Esophagus (tissue), 2 donors: ENCODE results near the gene PAFAH1B2. TPM values are rescaled to one million over a fixed set of nuclear protein-coding genes. Genes with fewer than 3 reads are reported as not detected.
A peak's percentile ranks its signal among the peaks of the same experiment; 100 is the strongest.

Experiments
- H3K27ac ChIP-seq, 2 donors: one replicate each; pipeline ENCODE4 v1.5.1; 2013; ENCODE audit warnings: low read depth in 2 of 2, mild to moderate bottlenecking in 2 of 2, inconsistent platforms in 1 of 2, low read length in 1 of 2, moderate library complexity in 1 of 2
- H3K27me3 ChIP-seq, 2 donors: one replicate each; pipeline ENCODE4 v1.6.1; 2013; ENCODE audit warnings: low read length in 2 of 2, control low read depth in 1 of 2, mild to moderate bottlenecking in 1 of 2; ENCODE audit not compliant: insufficient read depth in 2 of 2, control insufficient read depth in 1 of 2
- H3K36me3 ChIP-seq, 2 donors: one replicate each; pipeline ENCODE4 v1.6.1; 2013; ENCODE audit warnings: low read length in 1 of 2; ENCODE audit not compliant: control insufficient read depth in 2 of 2, insufficient read depth in 2 of 2
- H3K4me1 ChIP-seq, 2 donors: one replicate each; pipeline ENCODE4 v1.6.1; 2013; ENCODE audit warnings: low read length in 1 of 2; ENCODE audit not compliant: control insufficient read depth in 2 of 2, insufficient read depth in 2 of 2
- H3K4me3 ChIP-seq, 2 donors: one replicate each; pipeline ENCODE4 v1.5.1; 2013; ENCODE audit warnings: low read length in 2 of 2, mild to moderate bottlenecking in 2 of 2, low read depth in 1 of 2, moderate library complexity in 1 of 2
- H3K9me3 ChIP-seq, 2 donors: one replicate each; pipeline ENCODE4 v1.6.1; 2013; ENCODE audit warnings: mild to moderate bottlenecking in 2 of 2, low read depth in 1 of 2, low read length in 1 of 2, moderate library complexity in 1 of 2; ENCODE audit not compliant: control insufficient read depth in 2 of 2, insufficient read depth in 1 of 2
- WGBS, 2 donors: extraction: QIAGEN DNeasy Blood & Tissue Kit; methylation state at CpG; one replicate each; pipeline ENCODE4 v1.1.7; 2013; 5-methylcytosine and 5-hydroxymethylcytosine counted together
- polyA plus RNA-seq, 2 donors: library from polyadenylated mRNA; stranded (reverse); fragments of 200-250 nt; gene quantifications; one replicate each; pipeline ENCODE4 v1.2.3, GENCODE V29; 2013
- donor health status: healthy with polysubstance abuse.
- donor health status: Bipolar disorder and iron deficiency.

Gene PAFAH1B2
- polyA plus RNA-seq, 2 donors = 13.9 to 14.0 TPM

- peaks cover 0 to 4% of the 10 kb centered on the region in 2 donors for H3K36me3 ChIP-seq
- no peak overlapping the region for H3K4me3 ChIP-seq
- WGBS, 2 donors = 92 to 94% methylated on average over 2 of the region's 2 CpGs
- H3K27ac ChIP-seq = no peak overlapping the region
- H3K27me3 ChIP-seq = no peaks in the 10 kb centered on the region
- H3K4me1 ChIP-seq = no peaks in the 10 kb centered on the region
- H3K9me3 ChIP-seq = no peaks in the 10 kb centered on the region
Measured at GRCh38 chr11:117171007-117171403, 26.9 kb downstream of the PAFAH1B2 start.

- no peak overlapping the region for H3K4me3 ChIP-seq
- no peak overlapping the region for H3K27ac ChIP-seq
- no peaks in the 10 kb centered on the region for H3K4me1 ChIP-seq
- H3K9me3 ChIP-seq = no peaks in the 10 kb centered on the region
- peaks cover 0 to 4% of the 10 kb centered on the region in 2 donors for H3K36me3 ChIP-seq
- 74 to 90% methylated on average over 14 of the region's 14 CpGs for WGBS, 2 donors
- H3K27me3 ChIP-seq = no peaks in the 10 kb centered on the region
Measured at GRCh38 chr11:117171404-117172061, 27.4 kb downstream of the PAFAH1B2 start.

GRCh38 chr11:117172724-117173421 lies 28.8 kb downstream of the PAFAH1B2 start:
- no peaks in the 10 kb centered on the region for H3K27me3 ChIP-seq
- no peaks in the 10 kb centered on the region for H3K4me1 ChIP-seq
- no peaks in the 10 kb centered on the region for H3K36me3 ChIP-seq
- no peak overlapping the region for H3K4me3 ChIP-seq
- no peak overlapping the region for H3K27ac ChIP-seq
- WGBS, 2 donors = 64 to 77% methylated on average over 14 of the region's 14 CpGs
- H3K9me3 ChIP-seq = no peaks in the 10 kb centered on the region

- peaks cover 0 to 6% of the 10 kb centered on the region in 2 donors for H3K4me1 ChIP-seq
- H3K4me3 ChIP-seq = no peak overlapping the region
- WGBS, 2 donors = 72% methylated on average over 7 of the region's 7 CpGs
- no peak overlapping the region for H3K27ac ChIP-seq
- no peaks in the 10 kb centered on the region for H3K9me3 ChIP-seq
- no peaks in the 10 kb centered on the region for H3K36me3 ChIP-seq
- no peaks in the 10 kb centered on the region for H3K27me3 ChIP-seq
Measured at GRCh38 chr11:117175104-117175503, 31.0 kb downstream of the PAFAH1B2 start.

- Histone ChIP-seq H3K9me3 (no peaks in the 10 kb centered on the region), H3K4me1 (peaks cover under 1 to 8% of the 10 kb centered on the region in 2 donors), H3K4me3 (no peak overlapping the region), H3K27ac (no peak overlapping the region), H3K27me3 (no peaks in the 10 kb centered on the region), H3K36me3 (no peaks in the 10 kb centered on the region)
- WGBS, 2 donors = 79 to 82% methylated on average over 5 of the region's 5 CpGs
Measured at GRCh38 chr11:117175781-117176180, 31.7 kb downstream of the PAFAH1B2 start.

- Histone ChIP-seq H3K27ac (no peak overlapping the region), H3K4me1 (peaks cover 3 to 12% of the 10 kb centered on the region in 2 donors), H3K36me3 (no peaks in the 10 kb centered on the region), H3K4me3 (no peak overlapping the region), H3K9me3 (no peaks in the 10 kb centered on the region), H3K27me3 (no peaks in the 10 kb centered on the region)
- 71 to 75% methylated on average over 1 of the region's 1 CpG for WGBS, 2 donors
Measured at GRCh38 chr11:117176186-117176585, 32.1 kb downstream of the PAFAH1B2 start.

- Histone ChIP-seq H3K27me3 (no peaks in the 10 kb centered on the region), H3K27ac (peak overlapping the region; percentile 59 to 91), H3K9me3 (no peaks in the 10 kb centered on the region), H3K4me1 (peaks cover 6 to 14% of the 10 kb centered on the region in 2 donors), H3K36me3 (peaks cover 0 to 7% of the 10 kb centered on the region in 2 donors), H3K4me3 (peak overlapping the region; percentile 80 to 94)
- WGBS, 2 donors = 65 to 66% methylated on average over 10 of the region's 10 CpGs
Measured at GRCh38 chr11:117177534-117178209, 33.6 kb downstream of the PAFAH1B2 start.

- peaks cover 0 to 8% of the 10 kb centered on the region in 2 donors for H3K36me3 ChIP-seq
- no peaks in the 10 kb centered on the region for H3K9me3 ChIP-seq
- peaks cover 6 to 14% of the 10 kb centered on the region in 2 donors for H3K4me1 ChIP-seq
- peak within 1 kb of the TSS; percentile 91 to 94 for H3K27ac ChIP-seq
- no peaks in the 10 kb centered on the region for H3K27me3 ChIP-seq
- 1% methylated on average over 51 of the region's 51 CpGs for WGBS, 2 donors
- peak within 1 kb of the TSS; percentile 80 to 94 for H3K4me3 ChIP-seq
Measured at GRCh38 chr11:117178210-117179034, 34.3 kb downstream of the PAFAH1B2 start, which contains the start of gene SIDT2. Gene SIDT2, plus strand, starts transcription at chr11:117178743. Its CDS starts 521 bp downstream, at chr11:117179264.
